HS-27A (cell line): Measurements from ENCODE around the gene IMP4.

Experiments used
- DNase-seq: peaks from one replicate; pipeline ENCODE4 v3.0.0-alpha.2; 2012; ENCODE audit warnings: low read depth, missing footprints

IMP4 gene

GRCh38 chr2:130378206-130378897, 35.7 kb downstream of the IMP4 start:
- no peak for DNase-seq

DNA sequence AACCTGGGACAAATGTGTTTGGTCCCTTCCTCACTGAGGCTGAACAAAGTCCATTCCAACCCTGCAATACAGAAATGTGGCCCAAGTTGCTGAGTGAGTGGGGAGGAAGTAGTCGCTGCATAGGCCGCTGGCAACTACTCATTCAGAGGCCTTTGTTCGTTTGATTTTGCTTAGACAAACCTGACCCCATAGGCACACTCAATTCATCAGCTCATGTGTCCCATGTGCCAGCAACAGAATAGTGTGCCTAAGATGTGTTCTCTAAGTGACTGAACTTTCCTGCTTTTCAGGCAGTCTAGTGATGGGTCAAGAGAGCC, 36.2 kb downstream of the IMP4 start:
- no peak for DNase-seq

DNA sequence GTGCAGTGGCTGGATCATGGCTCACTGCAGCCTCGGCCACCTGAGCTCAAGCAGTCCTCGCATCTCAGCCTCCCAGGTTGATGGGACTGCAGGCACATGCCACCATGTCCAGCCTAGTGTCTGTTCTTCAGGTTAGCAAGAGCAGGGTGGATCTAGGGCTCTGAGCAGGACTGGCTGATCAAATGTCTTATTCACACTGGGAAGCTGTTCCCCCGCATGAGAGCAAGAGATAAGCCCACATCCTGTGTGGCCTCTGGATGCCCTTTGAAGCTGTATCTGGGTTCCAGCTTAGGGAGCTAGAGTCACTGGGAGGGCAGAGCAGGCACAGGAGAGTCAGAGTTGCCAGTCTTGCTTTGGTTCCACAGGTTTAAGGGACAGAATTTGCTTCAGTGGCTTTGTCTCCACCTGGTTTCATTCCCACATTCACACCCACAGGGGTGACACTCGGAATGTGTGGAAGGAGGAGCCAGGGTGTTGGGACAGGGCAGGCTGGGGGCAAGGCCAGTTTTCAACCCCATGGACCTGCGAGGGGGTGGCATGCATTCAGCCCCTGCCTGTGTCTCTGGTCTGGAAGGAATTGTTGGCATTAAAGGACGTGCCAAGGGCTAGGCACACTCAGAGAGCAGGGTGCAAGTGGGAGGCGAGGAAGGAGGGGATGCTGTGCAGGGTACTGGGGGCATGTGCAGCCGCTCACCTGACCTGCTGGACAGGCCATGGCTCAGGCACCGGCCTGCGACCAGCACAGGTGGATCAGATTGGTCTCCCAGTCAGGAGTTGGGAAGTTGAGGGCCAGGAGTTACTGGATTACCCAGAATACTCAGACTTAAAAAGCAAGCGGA, 37.6 kb downstream of the IMP4 start:
- DNase-seq: no peak

DNA sequence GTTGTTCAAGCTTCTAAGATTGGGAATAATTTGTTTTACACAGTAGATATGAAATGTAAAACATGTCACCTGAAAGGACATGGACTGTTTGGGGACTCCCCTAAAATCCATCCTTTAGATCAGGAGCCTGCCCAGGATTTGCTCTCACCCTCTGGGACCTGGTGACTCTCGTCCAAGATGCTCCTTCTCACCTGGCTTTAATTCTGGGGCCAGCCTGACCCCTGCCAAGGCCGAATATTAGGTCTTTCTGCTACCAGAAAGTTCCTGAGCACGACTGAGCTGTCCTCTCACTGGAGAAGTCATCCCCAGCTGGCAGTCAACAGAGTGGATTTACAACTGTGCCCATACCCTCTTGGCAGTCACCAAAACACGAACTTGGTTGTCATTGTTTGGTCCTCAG, 38.4 kb downstream of the IMP4 start:
- DNase-seq: no peak

GRCh38 chr2:130381619-130382018, 38.9 kb downstream of the IMP4 start:
- DNase-seq: no peak

DNA sequence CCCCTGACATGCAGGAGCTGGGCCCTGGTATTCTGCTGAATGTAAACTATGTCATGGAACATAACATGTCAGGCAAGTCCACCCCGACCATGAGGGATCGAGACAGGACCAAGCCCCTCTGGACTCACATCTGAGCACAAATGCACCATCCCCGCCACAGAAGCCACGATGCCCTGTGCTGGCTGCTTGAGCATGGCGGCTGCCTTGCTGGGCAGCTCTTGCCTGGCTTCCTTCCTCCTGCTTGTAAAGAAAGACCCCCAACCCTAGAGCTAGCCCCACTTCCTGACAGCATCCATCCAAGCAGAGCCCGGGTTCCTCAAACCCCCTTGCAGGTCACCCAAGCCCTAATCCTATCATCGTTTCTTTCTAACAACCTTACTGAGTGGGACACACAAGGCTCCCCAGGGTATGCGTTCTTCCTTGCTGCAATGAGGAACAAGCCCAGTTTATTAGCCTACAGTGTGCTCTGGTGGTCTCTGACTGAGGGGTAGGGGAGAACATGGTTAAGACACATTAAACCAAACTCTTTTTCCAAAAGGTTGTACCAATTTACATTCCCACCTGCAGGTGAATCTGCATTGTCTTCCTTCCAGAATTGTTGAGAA, 39.7 kb downstream of the IMP4 start:
- no peak for DNase-seq

DNA sequence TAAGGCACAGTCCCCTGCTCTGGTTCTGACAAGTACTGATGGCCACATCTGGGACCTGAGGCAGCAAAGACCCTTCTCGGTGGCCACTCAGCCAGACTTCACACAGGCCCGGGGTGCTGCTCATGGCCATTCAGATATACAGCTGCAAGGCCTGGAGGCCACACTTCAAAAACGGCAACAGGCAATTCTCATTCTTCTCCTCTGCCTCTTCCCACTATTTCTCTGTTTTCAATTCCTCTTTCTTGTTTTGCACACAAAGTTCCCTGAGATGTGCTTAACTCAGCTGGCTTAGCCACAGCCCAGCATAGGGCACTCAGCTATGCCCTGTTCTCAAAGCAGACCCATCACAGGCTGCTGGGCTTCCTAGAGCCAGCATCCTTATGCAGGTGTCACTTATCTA, 43.0 kb downstream of the IMP4 start:
- no peak for DNase-seq

DNA sequence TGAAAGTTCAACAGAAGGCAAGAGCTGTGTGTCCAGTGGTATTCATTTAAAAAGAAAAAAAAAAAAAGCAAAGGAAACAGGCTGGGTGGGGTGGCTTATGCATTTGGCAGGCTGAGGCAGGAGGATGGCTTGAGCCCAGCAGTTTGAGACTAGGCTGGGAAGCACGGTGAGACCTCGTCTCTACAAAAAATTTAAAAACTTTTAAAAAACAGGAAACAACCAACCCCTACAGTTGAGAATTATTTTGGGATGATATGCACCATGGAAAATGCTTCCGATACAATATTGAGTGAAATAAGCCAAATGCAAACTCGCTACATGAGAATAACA, 44.3 kb downstream of the IMP4 start:
- DNase-seq: no peak

DNA sequence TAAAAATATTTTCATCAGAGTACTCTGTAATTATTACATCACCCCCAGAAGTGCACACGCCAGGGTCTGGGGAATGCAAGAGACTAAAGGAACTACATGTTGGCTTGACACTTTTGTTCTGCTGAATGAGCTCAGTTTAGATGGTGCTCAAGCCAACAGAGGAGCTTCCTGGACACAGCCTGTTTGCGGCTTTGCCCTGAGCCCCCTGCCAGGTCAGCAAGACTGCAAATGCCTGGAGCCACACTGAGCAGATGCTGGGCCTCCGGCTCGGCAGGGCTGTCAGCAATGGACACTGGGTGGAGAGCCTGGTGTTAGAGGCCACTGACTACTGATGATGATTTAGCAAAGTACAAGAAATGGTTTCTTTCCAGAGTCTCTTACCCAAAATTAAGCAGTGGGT, 45.1 kb downstream of the IMP4 start:
- no peak for DNase-seq

DNA sequence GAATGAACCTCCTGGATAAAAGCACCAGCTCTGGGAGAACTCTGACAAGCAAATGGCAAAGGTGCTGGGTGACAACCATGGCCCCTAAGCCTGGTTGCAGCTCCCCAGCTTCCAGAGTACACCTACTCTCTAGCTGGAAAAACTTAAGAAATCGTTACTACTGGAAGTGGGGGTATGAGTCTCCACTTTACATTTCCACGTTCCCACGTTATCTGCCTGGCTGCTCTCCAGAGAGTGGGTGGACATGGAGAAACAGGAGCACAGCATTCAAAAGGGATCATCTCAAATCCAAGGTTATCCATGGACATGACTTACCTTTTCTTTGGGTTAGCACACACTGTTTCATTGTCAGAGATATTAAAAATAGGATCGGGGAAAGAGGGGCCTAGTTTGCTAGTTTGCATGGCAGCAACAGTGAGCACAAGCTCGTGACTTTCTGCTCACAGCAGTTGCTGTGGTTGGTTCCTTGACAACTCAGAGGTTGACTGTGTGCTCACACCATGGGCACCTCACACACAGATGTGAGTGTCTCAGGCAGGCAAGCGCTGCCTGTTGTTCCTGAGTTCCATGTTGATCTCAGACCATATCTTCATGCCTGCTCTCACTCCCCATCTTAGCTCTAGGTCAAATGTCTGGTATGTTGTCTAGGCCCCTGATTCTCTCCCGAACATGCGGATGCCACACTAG, 45.7 kb downstream of the IMP4 start:
- no peak for DNase-seq

DNA sequence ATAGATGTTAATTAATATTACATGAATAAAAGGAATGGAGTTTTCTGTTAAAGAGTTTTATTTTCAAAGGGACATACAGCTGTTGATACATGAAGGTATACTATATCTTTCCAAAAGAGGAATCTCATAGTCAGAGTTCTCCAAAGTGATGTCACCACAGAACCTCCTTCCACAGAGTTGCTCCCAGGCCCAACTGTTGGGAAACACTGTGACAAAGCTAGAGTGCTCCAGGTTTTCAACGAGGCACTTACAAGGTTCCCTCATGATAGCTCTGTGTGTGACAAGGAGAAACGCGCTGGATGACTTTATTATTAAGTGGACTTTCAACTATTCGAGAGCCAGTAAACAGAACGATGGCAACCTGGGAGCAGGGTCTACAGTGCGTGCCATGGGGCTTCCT, 46.7 kb downstream of the IMP4 start:
- DNase-seq: no peak

DNA sequence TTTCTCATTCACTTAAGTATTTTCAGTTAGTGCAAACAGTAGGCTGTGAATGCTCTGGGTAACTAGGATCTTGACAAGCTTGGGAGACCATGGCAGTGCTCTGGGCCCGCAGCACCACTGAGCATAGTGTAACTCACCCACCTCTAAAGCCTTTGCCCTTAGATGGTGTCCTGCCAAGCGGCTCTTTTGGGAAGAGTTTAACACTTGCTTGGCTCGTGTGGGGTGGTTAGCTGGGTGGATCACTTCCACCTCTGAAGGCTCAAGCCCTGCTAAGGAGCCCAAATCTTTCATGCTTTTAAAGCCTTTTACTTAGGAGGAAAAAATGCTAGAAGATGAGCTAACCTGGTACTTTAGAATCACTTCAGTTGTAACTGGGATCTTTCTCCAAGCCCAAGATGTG, 47.1 kb downstream of the IMP4 start:
- no peak for DNase-seq

- DNase-seq: no peak
Measured at GRCh38 chr2:130390460-130391057, 47.9 kb downstream of the IMP4 start.

GRCh38 chr2:130391058-130391871, 48.6 kb downstream of the IMP4 start:
- peak; percentile 68 for DNase-seq

DNA sequence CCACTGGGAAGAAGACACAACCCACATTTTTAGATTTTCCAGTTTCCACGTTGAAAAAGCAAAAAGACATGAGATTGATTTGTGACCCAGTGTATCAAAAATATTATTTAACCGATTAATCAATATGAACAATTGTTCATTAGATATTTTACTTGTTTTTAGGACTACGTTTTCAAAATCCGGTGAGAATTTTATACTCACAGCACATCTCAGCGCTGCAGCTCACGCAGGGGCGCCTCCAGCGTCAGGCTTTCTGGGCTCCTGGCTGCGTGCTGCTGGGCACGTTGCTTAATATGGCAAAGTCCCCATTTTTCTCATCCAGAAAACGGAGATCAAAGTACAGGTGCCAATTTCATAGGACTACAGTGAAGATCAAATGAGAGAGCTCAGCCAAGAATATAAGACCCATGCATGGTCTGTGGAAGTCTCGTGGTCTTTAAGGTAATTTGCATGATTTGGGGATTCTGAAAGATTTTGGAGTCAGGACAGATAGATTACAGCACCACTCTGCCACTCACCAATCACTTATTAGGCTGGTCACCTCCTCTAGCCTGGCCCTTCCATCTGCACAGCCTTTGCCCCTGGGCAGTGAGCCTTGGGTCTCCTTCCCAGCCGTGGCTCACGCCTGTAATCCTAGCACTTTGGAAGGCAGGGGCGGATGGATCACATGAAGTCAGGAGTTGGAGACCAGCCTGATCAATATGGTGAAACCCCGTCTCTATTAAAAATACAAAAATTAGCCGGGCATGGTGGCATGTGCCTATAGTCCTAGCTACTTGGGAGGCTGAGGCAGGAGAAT, 49.4 kb downstream of the IMP4 start:
- no peak for DNase-seq

DNA sequence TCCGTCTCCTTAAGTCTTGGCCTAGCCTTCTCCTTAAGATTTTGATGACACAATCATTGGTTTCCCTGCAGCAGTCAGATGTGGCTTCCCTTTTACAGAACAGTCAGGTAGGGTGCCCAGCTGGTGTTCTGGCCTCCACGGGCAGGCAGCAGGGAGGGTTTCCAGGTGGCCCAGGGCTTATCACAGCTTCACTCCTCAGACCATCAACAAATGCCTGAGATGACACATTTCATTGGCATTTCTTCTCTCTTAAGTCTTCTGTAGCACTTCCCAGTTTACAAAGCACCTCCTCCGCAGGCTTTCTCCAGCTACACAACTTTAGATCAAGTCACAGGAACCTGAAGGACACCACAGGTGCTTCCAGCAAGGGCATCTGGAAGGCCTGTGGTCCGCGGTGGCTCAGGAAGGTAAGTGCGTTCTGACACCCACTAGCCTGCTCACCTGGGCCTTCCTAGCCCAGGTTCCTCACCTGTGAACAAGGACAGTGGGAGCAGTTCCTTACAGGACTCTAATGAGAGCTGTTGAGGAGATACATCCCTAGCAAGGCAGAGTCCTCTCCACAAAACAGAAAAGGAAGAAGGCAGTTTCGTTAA, 50.7 kb downstream of the IMP4 start:
- DNase-seq: no peak
